NCI-H146 (cell line): Measurements from ENCODE around the gene FADS2.
A peak's percentile ranks its signal among the peaks of the same experiment; 100 is the strongest.

Experiments used
- DNase-seq: peaks from one replicate; lab custom pipeline; 2025; lab: John Stamatoyannopoulos, UW

FADS2 gene

GRCh38 chr11:61827571-61828378 is at the start of gene FADS2:
Gene FADS2 (plus strand): TSS chr11:61828300. CDS start chr11:61828391, 91 bp downstream.
- peak; percentile 99 for DNase-seq

GRCh38 chr11:61778357-61778886 is 49.7 kb upstream of the FADS2 start:
- no peak for DNase-seq

DNA sequence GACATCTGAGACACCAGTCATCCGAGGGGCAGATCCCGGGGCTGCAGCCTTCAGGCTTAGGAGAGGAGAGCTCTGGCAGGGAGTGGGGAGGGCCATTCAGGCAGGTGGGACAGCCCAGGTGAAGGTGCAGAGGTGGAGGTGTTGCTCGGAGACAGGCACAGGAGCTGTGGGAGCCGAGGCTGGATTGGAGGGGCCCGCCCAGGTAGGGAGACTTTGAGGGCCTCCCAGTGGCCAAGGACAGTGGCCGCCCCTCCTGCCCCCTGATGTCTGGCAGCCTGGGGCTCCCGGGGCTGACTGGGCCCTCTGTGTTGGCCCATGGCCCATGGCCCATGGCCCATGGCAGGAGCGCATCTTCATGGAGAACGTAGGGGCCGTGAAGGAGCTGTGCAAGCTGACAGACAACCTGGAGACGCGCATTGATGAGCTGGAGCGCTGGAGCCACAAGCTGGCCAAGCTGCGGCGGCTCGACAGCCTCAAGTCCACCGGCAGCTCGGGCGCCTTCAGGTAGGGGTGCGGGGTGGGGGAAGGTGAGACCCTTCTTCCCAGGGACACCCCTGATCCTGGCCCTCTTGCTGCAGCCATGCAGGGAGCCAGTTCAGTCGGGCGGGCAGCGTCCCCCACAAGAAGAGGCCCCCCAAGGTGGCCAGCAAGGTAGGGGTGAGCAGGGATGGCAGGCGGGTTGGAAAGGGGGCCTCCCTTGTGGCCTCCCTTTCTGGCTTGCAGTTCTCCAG is 49.0 kb upstream of the FADS2 start:
- DNase-seq: no peak

DNA sequence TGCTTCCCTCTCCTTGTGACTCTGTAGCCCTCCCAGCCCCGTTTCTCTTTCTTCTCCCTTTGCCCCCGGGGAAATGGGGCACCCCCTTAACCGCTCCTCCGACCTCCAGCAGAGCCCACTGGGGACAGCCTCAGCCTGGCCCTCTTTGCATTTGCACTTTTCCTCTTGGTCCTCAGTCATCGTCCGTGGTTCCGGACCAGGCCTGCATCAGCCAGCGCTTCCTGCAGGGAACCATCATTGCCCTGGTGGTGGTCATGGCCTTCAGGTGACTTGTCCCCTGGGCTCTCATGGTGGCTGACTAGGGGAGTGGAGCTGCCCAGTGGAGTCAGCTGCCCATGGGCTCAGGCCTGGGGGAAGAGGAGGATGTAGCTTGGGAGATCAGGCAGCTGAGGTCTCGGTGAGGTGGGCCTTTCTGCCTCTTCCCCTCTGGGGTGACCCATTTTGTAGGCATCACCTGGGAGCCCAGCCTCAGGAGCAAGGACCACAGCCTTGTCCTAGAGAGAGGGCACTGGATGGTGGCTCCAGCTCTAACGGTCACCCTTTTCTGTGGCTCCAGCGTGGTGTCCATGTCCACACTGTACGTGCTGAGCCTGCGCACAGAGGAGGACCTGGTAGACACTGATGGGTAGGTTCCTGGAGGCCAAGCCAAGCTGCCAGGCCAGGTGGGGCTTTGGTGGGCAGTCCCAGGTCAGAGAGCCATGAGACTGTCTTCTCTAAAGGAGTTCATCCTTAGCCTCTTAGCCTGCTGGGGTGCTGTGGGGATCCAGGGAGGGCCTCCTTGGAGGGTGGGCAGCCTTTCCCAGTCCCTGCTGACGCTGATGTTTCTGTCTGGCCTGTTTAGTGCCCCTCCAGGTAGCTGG is 48.2 kb upstream of the FADS2 start:
- DNase-seq: no peak

GRCh38 chr11:61780581-61781162 is 47.4 kb upstream of the FADS2 start:
- DNase-seq: no peak

DNA sequence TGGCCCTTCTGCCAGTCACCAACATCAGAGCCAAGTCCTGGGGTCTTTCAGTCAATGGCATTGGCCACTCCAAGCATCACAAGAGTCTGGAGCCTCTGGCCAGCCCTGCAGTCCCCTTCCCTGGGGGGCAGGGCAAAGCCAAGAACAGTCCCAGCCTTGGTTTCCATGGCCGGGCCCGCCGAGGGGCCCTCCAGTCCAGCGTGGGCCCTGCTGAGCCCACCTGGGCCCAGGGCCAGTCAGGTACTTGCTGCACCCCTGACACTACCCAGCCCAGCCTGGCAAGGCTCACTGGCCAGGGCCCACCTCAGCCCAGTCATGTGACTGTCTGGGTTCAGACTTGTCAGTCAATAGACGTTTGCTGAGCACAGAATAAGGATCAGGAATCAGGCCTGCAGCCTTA is 46.5 kb upstream of the FADS2 start:
- DNase-seq: no peak

GRCh38 chr11:61782299-61782698 is 45.8 kb upstream of the FADS2 start:
- DNase-seq: no peak

DNA sequence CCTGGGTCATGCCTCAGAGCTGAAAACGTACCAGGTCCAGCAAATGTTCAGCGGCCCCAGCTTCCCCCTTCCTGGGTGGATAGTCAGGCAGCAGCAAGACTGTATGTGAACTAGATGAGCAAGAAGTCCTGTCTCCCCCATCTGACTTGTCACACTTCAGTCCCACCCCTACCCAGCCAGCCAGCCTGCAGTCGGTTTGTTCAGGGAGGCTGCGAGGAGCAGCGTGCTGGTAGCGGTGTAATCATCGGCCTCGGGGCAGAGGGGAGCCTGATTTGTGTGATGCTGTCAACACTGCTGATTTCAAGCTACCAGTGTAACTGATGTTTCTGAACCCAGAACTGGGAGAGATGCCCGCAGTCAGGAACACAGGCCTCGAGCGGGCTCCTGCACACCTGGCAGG is 45.3 kb upstream of the FADS2 start:
- no peak for DNase-seq

- no peak for DNase-seq
These were observed 44.2 kb upstream of the FADS2 start for GRCh38 chr11:61783717-61784505.

DNA sequence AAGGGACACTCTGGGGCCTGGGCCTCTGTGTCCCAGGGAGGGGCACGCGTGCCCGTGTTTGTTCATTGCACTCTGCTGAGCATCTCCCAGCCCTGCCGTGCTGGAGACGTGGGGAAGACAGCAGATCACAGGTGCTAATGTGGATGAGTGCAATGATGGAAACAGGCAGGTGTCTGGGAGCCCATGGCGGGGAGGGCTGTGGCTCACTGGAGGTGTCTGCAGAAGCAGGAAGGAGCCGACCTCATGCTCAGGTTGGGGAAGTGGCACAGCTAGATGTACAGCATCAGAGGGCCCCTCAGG is 43.6 kb upstream of the FADS2 start:
- DNase-seq: no peak

DNA sequence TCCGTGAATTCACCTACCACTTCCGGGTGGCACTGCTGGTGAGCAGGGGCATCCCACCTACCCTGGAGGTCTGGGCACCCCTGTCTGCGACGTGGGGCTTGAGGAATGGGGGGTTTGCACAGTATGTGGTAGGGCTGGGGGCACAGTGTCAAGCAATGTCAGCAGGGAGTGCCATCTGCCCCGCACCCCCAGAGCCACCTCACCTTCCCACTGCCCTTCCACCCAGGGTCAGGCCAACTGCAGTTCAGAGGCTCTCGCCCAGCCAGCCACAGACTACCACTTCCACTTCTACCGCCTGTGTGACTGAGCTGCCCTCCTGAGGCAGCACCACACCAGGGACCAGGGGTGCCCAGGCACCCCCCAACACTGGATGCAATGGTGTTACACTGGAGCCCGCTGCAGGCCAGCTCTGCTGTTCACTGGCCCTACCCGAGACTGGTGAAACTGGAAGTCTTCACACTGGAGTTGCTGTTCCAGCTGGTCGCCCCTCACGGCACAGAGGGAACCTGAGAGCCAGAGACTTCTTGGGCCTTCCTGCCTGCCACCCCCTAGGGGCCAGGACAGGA is 42.2 kb upstream of the FADS2 start:
- DNase-seq: no peak

DNA sequence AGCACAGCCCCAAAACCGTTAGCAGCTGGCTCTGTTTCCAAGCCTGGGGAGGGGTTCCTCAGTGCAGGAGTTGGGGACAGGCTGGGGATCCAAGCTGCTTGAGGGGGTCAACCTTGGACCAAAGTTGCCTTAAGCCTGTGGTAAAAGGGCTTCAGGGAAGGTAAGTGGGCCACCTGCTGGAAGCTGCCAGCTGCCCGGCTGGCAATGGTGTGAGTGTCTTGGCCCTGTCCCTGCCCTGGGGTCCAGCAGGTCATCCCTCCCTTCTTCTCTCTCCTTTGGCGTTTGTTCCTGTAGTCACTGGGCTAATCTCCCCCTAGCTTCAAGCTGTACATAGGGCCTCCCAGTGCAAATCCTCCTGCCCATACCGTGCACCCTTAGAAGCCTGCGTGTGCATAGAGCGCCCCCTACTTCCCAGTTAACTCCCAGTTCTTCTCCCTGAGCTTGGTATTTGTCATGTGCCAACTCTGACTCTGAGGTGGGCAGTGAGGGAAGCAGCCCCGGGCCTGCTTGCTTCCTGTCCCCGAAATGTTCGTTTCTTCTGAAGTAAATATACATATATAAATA is 40.1 kb upstream of the FADS2 start:
- peak; percentile 9 for DNase-seq

DNA sequence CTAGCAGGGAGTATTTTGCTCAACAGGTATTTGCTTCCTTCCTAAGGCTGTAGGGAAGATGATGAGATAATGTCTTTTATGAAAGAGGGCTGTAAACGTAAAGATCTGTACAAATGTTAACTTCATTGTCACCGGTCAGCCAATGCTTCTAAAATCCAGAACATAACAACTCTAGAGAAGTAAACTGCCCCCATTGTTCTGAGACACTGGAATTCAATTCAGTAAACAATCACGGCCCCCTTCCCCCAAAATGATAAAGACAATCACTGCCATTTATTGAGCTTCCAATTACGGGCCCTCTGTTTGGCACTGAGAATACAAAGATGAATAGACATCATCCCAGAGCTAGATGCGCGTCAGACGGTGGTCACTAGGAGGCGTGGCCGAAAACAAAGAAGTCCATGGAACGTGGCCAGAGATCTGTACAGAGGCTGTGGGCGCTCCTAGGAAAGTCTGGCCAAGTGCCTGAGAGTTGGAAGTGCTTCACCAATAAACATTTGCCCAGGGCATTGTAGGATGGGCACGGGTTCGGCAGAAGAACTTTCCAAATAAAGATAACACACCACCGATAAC is 36.3 kb upstream of the FADS2 start:
- DNase-seq: peak; percentile 81

GRCh38 chr11:61792310-61793082 is 35.6 kb upstream of the FADS2 start, which contains the start of the genes FEN1 and TMEM258:
Gene FEN1 (plus strand): TSS chr11:61792911. CDS start chr11:61795362, 2,451 bp downstream.
Gene TMEM258 (minus strand): TSS chr11:61792599. CDS start chr11:61792558, 41 bp downstream.
- DNase-seq: peak; percentile 90

GRCh38 chr11:61793083-61793828 is 34.8 kb upstream of the FADS2 start:
- peak; percentile 34 for DNase-seq

DNA sequence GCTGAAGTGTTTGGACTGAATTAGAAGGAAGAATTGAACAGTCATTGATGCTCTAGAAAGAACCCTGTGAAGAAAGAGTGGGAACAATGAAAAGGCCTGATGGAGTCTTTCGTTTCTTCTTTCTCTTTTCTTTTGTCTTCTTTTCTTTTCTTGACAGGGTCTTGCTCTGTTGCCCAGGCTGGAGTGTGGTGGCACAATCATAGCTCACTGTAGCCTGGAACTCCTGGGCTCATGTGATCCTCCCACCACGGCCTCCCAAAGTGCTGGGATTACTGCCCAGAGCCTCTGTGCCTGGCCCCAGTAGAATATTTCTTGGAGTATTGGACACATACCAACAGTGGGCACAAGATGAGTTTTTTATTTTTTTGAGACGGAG is 34.3 kb upstream of the FADS2 start:
- DNase-seq: no peak

GRCh38 chr11:61794579-61794978 is 33.5 kb upstream of the FADS2 start:
- no peak for DNase-seq

DNA sequence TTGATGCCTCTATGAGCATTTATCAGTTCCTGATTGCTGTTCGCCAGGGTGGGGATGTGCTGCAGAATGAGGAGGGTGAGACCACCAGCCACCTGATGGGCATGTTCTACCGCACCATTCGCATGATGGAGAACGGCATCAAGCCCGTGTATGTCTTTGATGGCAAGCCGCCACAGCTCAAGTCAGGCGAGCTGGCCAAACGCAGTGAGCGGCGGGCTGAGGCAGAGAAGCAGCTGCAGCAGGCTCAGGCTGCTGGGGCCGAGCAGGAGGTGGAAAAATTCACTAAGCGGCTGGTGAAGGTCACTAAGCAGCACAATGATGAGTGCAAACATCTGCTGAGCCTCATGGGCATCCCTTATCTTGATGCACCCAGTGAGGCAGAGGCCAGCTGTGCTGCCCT is 32.6 kb upstream of the FADS2 start:
- DNase-seq: no peak
